Ishikawa (cell line): Measurements from ENCODE around the gene DAPK3.

Experiments used
- CEBPB ChIP-seq: IDR thresholded peaks from 2 replicates; pipeline ENCODE4 v1.6.1; 2012
- EGR1 ChIP-seq: IDR thresholded peaks from 2 replicates; pipeline ENCODE4 v1.6.1; 2012
- EP300 ChIP-seq: IDR thresholded peaks from 2 replicates; pipeline ENCODE4 v1.6.1; 2012; ENCODE audit warnings: borderline replicate concordance
- FOXM1 ChIP-seq: IDR thresholded peaks from 2 replicates; pipeline ENCODE4 v1.6.1; 2012; ENCODE audit warnings: low read depth, borderline replicate concordance
- NFIC ChIP-seq: IDR thresholded peaks from 2 replicates; pipeline ENCODE4 v1.6.1; 2012
- RAD21 ChIP-seq: IDR thresholded peaks from 2 replicates; pipeline ENCODE4 v1.6.1; 2012; ENCODE audit warnings: low read depth
- TAF1 ChIP-seq: IDR thresholded peaks from 2 replicates; pipeline ENCODE4 v1.6.1; 2012; ENCODE audit warnings: low read depth, mild to moderate bottlenecking
- YY1 ChIP-seq: IDR thresholded peaks from 2 replicates; pipeline ENCODE4 v1.6.1; 2012; ENCODE audit warnings: low read depth
- TF ChIP-seq, protein P1 (sequence below): IDR thresholded peaks from 2 replicates; pipeline ENCODE4 v1.6.1; 2012
- TF ChIP-seq, protein P2 (sequence below): IDR thresholded peaks from 2 replicates; pipeline ENCODE4 v1.6.1; 2012
- TF ChIP-seq, protein P3 (sequence below): IDR thresholded peaks from 2 replicates; pipeline ENCODE4 v1.6.1; 2012; ENCODE audit warnings: low read depth, mild to moderate bottlenecking

DNA sequence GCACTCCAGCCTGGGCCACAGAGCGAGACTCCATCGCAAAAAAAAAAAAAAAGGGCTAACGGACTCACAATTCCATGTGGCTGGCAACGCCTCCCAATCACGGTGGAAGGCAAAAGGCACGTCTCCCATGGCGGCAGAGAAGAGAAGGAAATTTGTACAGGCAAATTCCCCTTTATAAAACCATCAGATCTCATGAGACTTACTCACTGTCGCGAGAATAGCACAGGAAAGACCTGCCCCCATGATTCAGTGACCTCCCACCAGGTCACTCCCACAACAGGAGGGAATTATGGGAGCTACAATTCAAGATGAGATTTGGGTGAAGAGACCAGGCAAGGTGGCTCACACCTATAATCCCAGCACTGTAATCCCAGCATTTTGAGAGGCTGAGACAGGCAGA lies 56.7 kb downstream of the DAPK3 start:
- TF ChIP-seq EP300 = no peak
- no peak for TF ChIP-seq NFIC
- TF ChIP-seq RAD21 = no peak
- TF ChIP-seq, protein P1, sequence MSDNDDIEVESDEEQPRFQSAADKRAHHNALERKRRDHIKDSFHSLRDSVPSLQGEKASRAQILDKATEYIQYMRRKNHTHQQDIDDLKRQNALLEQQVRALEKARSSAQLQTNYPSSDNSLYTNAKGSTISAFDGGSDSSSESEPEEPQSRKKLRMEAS = no peak
- TF ChIP-seq, protein P2, sequence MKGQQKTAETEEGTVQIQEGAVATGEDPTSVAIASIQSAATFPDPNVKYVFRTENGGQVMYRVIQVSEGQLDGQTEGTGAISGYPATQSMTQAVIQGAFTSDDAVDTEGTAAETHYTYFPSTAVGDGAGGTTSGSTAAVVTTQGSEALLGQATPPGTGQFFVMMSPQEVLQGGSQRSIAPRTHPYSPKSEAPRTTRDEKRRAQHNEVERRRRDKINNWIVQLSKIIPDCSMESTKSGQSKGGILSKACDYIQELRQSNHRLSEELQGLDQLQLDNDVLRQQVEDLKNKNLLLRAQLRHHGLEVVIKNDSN = no peak
- no peak for TF ChIP-seq YY1
- TF ChIP-seq FOXM1 = no peak
- no peak for TF ChIP-seq EGR1
- TF ChIP-seq, protein P3, sequence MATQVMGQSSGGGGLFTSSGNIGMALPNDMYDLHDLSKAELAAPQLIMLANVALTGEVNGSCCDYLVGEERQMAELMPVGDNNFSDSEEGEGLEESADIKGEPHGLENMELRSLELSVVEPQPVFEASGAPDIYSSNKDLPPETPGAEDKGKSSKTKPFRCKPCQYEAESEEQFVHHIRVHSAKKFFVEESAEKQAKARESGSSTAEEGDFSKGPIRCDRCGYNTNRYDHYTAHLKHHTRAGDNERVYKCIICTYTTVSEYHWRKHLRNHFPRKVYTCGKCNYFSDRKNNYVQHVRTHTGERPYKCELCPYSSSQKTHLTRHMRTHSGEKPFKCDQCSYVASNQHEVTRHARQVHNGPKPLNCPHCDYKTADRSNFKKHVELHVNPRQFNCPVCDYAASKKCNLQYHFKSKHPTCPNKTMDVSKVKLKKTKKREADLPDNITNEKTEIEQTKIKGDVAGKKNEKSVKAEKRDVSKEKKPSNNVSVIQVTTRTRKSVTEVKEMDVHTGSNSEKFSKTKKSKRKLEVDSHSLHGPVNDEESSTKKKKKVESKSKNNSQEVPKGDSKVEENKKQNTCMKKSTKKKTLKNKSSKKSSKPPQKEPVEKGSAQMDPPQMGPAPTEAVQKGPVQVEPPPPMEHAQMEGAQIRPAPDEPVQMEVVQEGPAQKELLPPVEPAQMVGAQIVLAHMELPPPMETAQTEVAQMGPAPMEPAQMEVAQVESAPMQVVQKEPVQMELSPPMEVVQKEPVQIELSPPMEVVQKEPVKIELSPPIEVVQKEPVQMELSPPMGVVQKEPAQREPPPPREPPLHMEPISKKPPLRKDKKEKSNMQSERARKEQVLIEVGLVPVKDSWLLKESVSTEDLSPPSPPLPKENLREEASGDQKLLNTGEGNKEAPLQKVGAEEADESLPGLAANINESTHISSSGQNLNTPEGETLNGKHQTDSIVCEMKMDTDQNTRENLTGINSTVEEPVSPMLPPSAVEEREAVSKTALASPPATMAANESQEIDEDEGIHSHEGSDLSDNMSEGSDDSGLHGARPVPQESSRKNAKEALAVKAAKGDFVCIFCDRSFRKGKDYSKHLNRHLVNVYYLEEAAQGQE = no peak
- no peak for TF ChIP-seq TAF1
- no peak for TF ChIP-seq CEBPB
